HepG2 (cell line): Measurements from ENCODE around the gene SIRT5. TPM values are rescaled to one million over a fixed set of nuclear protein-coding genes. Genes with fewer than 3 reads are reported as not detected.
A peak's percentile ranks its signal among the peaks of the same experiment; 100 is the strongest.

Source experiments
- ARID2 ChIP-seq: sonication (generic); formaldehyde crosslinking; IDR thresholded peaks from 2 replicates; pipeline ENCODE4 v1.8.1; 2022; ENCODE audit warnings: mild to moderate bottlenecking, missing genetic modification reagents, borderline replicate concordance
- ATRX ChIP-seq: sonication (generic); formaldehyde crosslinking; IDR thresholded peaks from 2 replicates; pipeline ENCODE4 v1.4.0; 2020; ENCODE audit warnings: missing genetic modification reagents, borderline replicate concordance
- CBX5 ChIP-seq: sonication (generic); formaldehyde crosslinking; IDR thresholded peaks from 2 replicates; pipeline ENCODE4 v1.4.0; 2020; ENCODE audit warnings: missing genetic modification reagents, borderline replicate concordance
- CENPX ChIP-seq: sonication (generic); formaldehyde crosslinking; IDR thresholded peaks from 2 replicates; pipeline ENCODE4 v1.9.0; 2021; ENCODE audit warnings: mild to moderate bottlenecking, missing genetic modification reagents, moderate library complexity
- EHMT2 ChIP-seq: fragments of 200-600 bp; sonication (generic); IDR thresholded peaks from 2 replicates; pipeline ENCODE4 v1.7.0; 2017; ENCODE audit warnings: antibody characterized with exemption, low read depth, low read length, borderline replicate concordance
- FOSL2 ChIP-seq: sonication (generic); formaldehyde crosslinking; IDR thresholded peaks from 2 replicates; pipeline ENCODE4 v1.4.0; 2020; ENCODE audit warnings: missing genetic modification reagents
- MAZ ChIP-seq, 2 experiments: sonication (generic) in 1 of 2; formaldehyde crosslinking in 1 of 2; IDR thresholded peaks; 2 replicates each; pipeline versions ENCODE4 v1.5.0 to v1.6.1; 2012 to 2020; ENCODE audit warnings: low read depth in 2 of 2, mild to moderate bottlenecking in 2 of 2, borderline replicate concordance in 1 of 2, improper control_type of control experiment in 1 of 2, low read length in 1 of 2, missing genetic modification reagents in 1 of 2, moderate library complexity in 1 of 2
- NFE2L1 ChIP-seq: sonication (generic); formaldehyde crosslinking; IDR thresholded peaks from 2 replicates; pipeline ENCODE4 v1.4.0; 2020; ENCODE audit warnings: missing genetic modification reagents, mild to moderate bottlenecking, borderline replicate concordance
- SAP130 ChIP-seq: IDR thresholded peaks from 2 replicates; pipeline ENCODE4 v1.6.1; 2016; ENCODE audit warnings: low read depth
- SNAI1 ChIP-seq: sonication (generic); formaldehyde crosslinking; IDR thresholded peaks from 2 replicates; pipeline ENCODE4 v1.5.0; 2020; ENCODE audit warnings: mild to moderate bottlenecking, missing genetic modification reagents, borderline replicate concordance
- SNAPC4 ChIP-seq: sonication (generic); formaldehyde crosslinking; IDR thresholded peaks from 2 replicates; pipeline ENCODE4 v1.4.0; 2020; ENCODE audit warnings: mild to moderate bottlenecking, missing genetic modification reagents
- SNAPC5 ChIP-seq: sonication (generic); formaldehyde crosslinking; IDR thresholded peaks from 2 replicates; pipeline ENCODE4 v1.8.1; 2023; ENCODE audit warnings: mild to moderate bottlenecking, missing genetic modification reagents, borderline replicate concordance
- SP5 ChIP-seq: IDR thresholded peaks from 2 replicates; pipeline ENCODE4 v1.6.1; 2016; ENCODE audit warnings: low read depth, borderline replicate concordance
- ZMAT3 ChIP-seq: sonication (generic); formaldehyde crosslinking; conservative IDR thresholded peaks from 2 replicates; pipeline ENCODE4 v1.7.0; 2021; ENCODE audit warnings: missing genetic modification reagents
- ZNF263 ChIP-seq: sonication (generic); formaldehyde crosslinking; IDR thresholded peaks from 2 replicates; pipeline ENCODE4 v1.4.0; 2020; ENCODE audit warnings: missing genetic modification reagents
- ZNF414 ChIP-seq: sonication (generic); formaldehyde crosslinking; IDR thresholded peaks from 2 replicates; pipeline ENCODE4 v1.5.0; 2020; ENCODE audit warnings: missing genetic modification reagents
- ZNF451 ChIP-seq: sonication (generic); formaldehyde crosslinking; IDR thresholded peaks from 2 replicates; pipeline ENCODE4 v1.5.0; 2020; ENCODE audit warnings: mild to moderate bottlenecking, missing genetic modification reagents
- ZNF574 ChIP-seq: sonication (generic); formaldehyde crosslinking; IDR thresholded peaks from 2 replicates; pipeline ENCODE4 v1.4.0; 2020; ENCODE audit warnings: missing genetic modification reagents
- ZNF616 ChIP-seq: sonication (generic); formaldehyde crosslinking; IDR thresholded peaks from 2 replicates; pipeline ENCODE4 v1.5.0; 2020; ENCODE audit warnings: low read depth, mild to moderate bottlenecking, missing genetic modification reagents
- polyA plus RNA-seq, 8 experiments: library from polyadenylated mRNA; depleted of rRNA in 3 of 8; stranded (reverse) in 7 of 8; unstranded in 1 of 8; fragments of >200 nt; fragmentation: Illumina TruSeq in 4 of 8; extraction: Trizol in 4 of 8; gene quantifications; 2 replicates each; pipeline versions ENCODE4 v1.2.1 to v1.2.3, GENCODE V29; 2011 to 2016; ENCODE audit warnings: low read depth in 4 of 8, missing spikeins in 1 of 8, mixed read lengths in 1 of 8; ENCODE audit not compliant: insufficient read depth in 1 of 8
- total RNA-seq, 5 experiments: library from RNA; depleted of rRNA; stranded (reverse); fragments of >200 nt; fragmentation: Illumina TruSeq; extraction: Trizol; gene quantifications; 2 replicates each; pipeline ENCODE4 v1.2.3, GENCODE V29; 2016; ENCODE audit warnings: low read depth in 1 of 5

SIRT5 gene
- total and polyA plus RNA-seq, 2 of the 13 experiments (the other 11 are each of a cell fraction or from before 2014, with no cell fraction given), result 14.1 to 16.6 TPM

GRCh38 chr6:13604546-13605416 is 30.4 kb downstream of the SIRT5 start (continued):
- peak; percentile 82 for TF ChIP-seq ZNF574 (CRISPR knock-in tag)
- no peak for TF ChIP-seq ATRX (CRISPR knock-in tag)
- TF ChIP-seq CBX5 (CRISPR knock-in tag), result peak; percentile 53; the same call in 1 of the 2 replicates
- peak; percentile 73; the same call in 1 of the 2 replicates for TF ChIP-seq ARID2 (CRISPR knock-in tag)
- 0 out of 2 replicates have a peak, but pooled peaks have one; percentile 51 for TF ChIP-seq ZMAT3
- no peak for TF ChIP-seq CENPX (CRISPR knock-in tag)
- 0 out of 2 replicates have a peak, but pooled peaks have one; percentile 28 for TF ChIP-seq MAZ (IDR thresholded peaks at IDR 0.05; ENCODE audit: borderline replicate concordance, low read depth, low read length)
- TF ChIP-seq MAZ (CRISPR knock-in tag; IDR thresholded peaks at IDR 0.05; ENCODE audit: low read depth), result no peak; the same call in 1 of the 2 replicates
- TF ChIP-seq SAP130 (CRISPR knock-in tag), result peak; percentile 92
- peak; percentile 49; the same call in 1 of the 2 replicates for TF ChIP-seq ZNF263 (CRISPR knock-in tag)
- peak; percentile 68; the same call in 1 of the 2 replicates for TF ChIP-seq ZNF414 (CRISPR knock-in tag)
- TF ChIP-seq SNAI1, result peak; percentile 69; the same call in 1 of the 2 replicates
- TF ChIP-seq EHMT2, result peak; percentile 38; the same call in 1 of the 2 replicates
- no peak for TF ChIP-seq SNAPC4 (CRISPR knock-in tag)
- TF ChIP-seq ZNF616, result no peak
- TF ChIP-seq SNAPC5, result 0 out of 2 replicates have a peak, but pooled peaks have one; percentile 71
- no peak for TF ChIP-seq NFE2L1 (CRISPR knock-in tag)
- TF ChIP-seq ZNF451 (CRISPR knock-in tag), result no peak
- TF ChIP-seq SP5, result peak; percentile 76; the same call in 1 of the 2 replicates
- peak; percentile 83 for TF ChIP-seq FOSL2
